ENCODE data around the gene CEP78.

The CEP78 gene

GRCh38 chr9:78187763-78188484 is 48.0 kb upstream of the CEP78 start:
- Histone ChIP-seq H3K27ac (ENCODE audit: extremely low read depth, low read depth, low read length) (no peak overlapping the region), H3K4me1 (ENCODE audit: control insufficient read depth, insufficient read depth, low read length) (no peaks in the 10 kb centered on the region), H3K9me3 (ENCODE audit: control insufficient read depth, insufficient read depth, low read depth, low read length) (no peaks in the 10 kb centered on the region), H3K4me3 (ENCODE audit: low read depth, low read length) (no peak overlapping the region), H3K36me3 (ENCODE audit: control insufficient read depth in 2 of 2, insufficient read depth in 1 of 2, low read length in 2 of 2) (no peaks in the 10 kb centered on the region)
- POLR2A ChIA-PET: no interaction called here
- TF ChIP-seq ZNF37A (tag by site-specific recombination; IDR thresholded peaks at IDR 0.05) (no peak), ZNF140 (tag by site-specific recombination; IDR thresholded peaks at IDR 0.05) (no peak), PRDM6 (tag by site-specific recombination; IDR thresholded peaks at IDR 0.05) (no peak), ZNF157 (tag by site-specific recombination; IDR thresholded peaks at IDR 0.05) (no peak), GLI4 (tag by site-specific recombination; IDR thresholded peaks at IDR 0.05) (no peak), ZNF645 (tag by site-specific recombination; IDR thresholded peaks at IDR 0.05) (no peak), HOXC10 (CRISPR knock-in tag; IDR thresholded peaks at IDR 0.05) (no peak)
- CTCF ChIA-PET: no interaction called here

- ChIA-PET CTCF (no interaction called here), POLR2A (no interaction called here)
- Histone ChIP-seq H3K4me3 (ENCODE audit: low read depth, low read length) (no peak overlapping the region), H3K36me3 (ENCODE audit: control insufficient read depth in 2 of 2, insufficient read depth in 1 of 2, low read length in 2 of 2) (no peaks in the 10 kb centered on the region), H3K27ac (ENCODE audit: extremely low read depth, low read depth, low read length) (no peak overlapping the region), H3K4me1 (ENCODE audit: control insufficient read depth, insufficient read depth, low read length) (no peaks in the 10 kb centered on the region), H3K9me3 (ENCODE audit: control insufficient read depth, insufficient read depth, low read depth, low read length) (no peaks in the 10 kb centered on the region)
- no peak for TF ChIP-seq IKZF3 (tag by site-specific recombination; IDR thresholded peaks at IDR 0.05)
- TF ChIP-seq KLF17 (tag by site-specific recombination; IDR thresholded peaks at IDR 0.05): no peak
- no peak for TF ChIP-seq HIC1 (tag by site-specific recombination; IDR thresholded peaks at IDR 0.05)
- no peak for TF ChIP-seq ZNF654 (tag by site-specific recombination; IDR thresholded peaks at IDR 0.05; ENCODE audit: low read depth)
- TF ChIP-seq ZNF37A (tag by site-specific recombination; IDR thresholded peaks at IDR 0.05): no peak
- TF ChIP-seq ZNF530 (tag by site-specific recombination; IDR thresholded peaks at IDR 0.05; ENCODE audit: low read depth): no peak
- no peak for TF ChIP-seq ZNF623 (tag by site-specific recombination; IDR thresholded peaks at IDR 0.05)
- TF ChIP-seq YY2 (tag by site-specific recombination; IDR thresholded peaks at IDR 0.05): no peak
- no peak for TF ChIP-seq ZNF518A (tag by site-specific recombination; conservative IDR thresholded peaks at IDR 0.05; ENCODE audit: low read depth)
Observed at GRCh38 chr9:78188594-78188993, 47.3 kb upstream of the CEP78 start.

Data from HEK293 (cell line).